Stimulated activated CD8-positive, alpha-beta memory T cell treated with anti-CD3 and anti-CD28 coated beads, Interleukin-15, amount 100 ng/mL, for 4 hours (primary cell): ENCODE measurements around the gene DNAH10.
"Not testable (repeated sequence)": the region's sequence is repeated elsewhere in the genome, so short reads cannot be mapped to it uniquely, and the experiment has no call there.

Source experiments
- DNase-seq, 2 donors: peaks; one replicate each; pipeline ENCODE4 v3.0.0-alpha.2; 2020; ENCODE audit warnings: low read depth in 2 of 2

DNAH10 gene

DNA sequence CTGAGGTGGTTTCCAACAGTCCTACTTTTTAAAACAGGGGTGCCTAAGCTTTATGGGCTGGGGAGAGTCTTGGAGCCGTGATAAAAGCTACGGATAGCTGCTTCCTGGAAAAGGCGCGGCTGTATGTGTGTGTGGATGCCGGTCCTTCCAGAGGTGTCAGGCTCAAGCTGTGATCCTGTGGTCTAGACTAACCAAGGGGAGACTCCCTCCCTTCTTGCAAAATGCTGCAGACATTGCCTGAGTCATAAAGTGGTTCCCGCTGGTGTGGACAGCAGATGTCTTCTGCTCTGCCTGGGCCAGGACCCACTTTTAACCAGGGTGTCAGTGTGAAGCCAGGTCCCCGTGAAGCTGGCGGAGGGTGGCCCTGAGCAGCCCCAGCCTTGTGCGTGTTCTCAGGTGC is 172.7 kb downstream of the DNAH10 start:
- DNase-seq, result no peak

- no peak for DNase-seq
Observed at GRCh38 chr12:123935956-123936355, 173.9 kb downstream of the DNAH10 start.

DNA sequence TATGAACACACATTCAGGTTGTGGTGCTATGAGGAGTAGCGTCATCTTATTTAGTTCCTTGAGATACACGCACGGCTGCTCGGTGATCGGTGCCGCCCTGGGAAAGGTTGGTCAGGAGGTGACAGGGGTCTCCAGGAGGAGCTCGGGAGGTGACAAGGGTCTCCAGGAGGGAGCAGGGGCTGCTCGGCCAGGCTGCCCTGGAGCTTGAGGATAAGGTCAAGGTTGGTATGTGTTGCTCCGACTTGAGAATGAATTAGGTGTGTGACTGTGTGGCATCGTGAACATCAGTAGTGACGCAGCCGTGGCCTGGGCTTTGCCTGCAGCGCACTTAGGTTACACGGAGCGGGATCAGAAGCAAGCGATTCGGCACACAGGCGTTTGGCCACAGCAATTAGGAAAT is 174.4 kb downstream of the DNAH10 start:
- no peak for DNase-seq

- no peak for DNase-seq
Observed at GRCh38 chr12:123936956-123937706, 175.0 kb downstream of the DNAH10 start.

DNA sequence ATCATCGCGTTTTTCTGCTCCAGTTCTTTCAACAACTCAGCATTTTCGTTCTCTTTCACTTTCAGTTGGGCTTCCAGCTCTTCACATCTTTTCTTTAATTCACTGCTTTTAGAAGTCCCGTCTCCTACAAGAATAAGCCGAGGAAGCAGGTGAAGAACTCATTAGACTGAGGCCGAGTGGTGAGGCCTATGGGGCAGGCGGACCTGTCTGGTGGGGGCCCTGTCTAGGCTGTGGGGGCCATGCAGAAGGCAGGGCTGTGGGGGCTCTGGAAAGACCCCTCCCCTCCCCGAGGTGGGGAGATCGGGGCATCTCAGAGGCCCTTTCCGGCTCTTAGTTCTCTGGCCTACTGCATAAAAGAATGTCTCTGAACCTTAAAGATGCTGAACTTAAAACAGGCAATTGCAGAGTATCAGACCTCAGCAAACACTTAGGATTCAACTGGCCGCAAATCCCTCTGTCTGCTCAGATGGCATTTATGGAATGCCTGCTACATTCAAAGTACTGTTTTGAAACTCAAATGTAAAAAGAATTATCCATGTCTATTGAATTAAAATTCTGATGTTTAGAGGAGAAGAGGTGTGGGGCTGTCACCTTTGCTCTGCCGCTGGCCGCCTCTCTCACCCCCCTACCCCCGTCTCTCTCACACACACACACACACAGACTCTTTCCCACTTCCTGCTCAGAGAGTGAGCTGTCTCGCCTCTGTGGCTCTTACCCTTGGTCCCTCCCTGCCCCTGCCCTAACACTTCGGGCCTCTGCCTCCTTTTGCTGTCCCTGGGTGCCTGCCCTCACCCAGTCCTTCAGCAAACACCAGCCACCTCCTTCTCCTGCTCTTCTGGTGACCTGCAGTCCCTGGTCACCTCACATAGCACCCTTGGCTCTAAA is 175.8 kb downstream of the DNAH10 start:
- peak in 1 of 2 donors; percentile 30 for DNase-seq

- no peak for DNase-seq
Observed at GRCh38 chr12:123938679-123939480, 176.8 kb downstream of the DNAH10 start.

DNA sequence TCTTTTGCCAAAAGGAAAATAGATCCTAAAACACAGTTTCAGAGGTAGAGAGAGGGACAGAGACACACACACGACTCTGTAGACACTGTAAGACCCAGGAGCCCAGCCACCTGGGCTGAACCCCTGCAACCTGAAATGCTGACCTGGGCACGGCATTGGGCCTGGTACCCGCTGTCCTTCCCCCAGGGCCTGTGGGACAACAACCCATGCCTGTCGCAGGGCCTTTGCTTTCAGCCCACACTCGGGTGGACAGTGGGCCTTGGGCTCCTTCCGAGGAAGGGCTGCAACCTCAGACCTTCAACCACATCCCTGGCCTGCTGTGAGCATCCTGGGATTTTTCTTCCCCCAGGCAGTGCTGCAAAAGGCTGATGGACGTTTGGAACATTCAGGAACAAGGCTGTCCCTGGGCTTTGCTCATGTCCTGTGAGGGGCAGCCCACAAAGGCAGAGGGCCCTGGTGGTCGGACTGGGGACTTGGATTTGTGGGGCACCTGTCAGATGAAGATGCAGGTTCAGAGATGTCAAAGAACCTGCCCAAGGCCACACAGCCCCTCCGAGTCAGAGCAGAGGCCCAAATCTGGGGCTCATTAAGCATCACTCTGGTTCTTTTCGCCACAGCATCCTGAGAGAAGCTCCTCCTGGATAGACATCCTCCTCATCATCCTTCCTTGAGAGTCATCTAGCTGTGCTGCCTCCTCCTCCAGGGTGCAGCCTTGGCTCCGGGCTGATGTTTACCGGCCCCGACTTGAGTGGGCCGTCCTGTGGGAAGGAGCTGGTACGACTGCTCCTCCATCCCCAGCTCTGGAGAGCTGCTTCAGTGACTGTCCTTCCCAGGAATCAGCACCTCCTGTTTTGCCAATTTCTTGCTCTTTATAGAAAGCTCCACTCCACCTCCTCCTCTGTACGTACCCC is 177.9 kb downstream of the DNAH10 start:
- DNase-seq, result no peak

DNA sequence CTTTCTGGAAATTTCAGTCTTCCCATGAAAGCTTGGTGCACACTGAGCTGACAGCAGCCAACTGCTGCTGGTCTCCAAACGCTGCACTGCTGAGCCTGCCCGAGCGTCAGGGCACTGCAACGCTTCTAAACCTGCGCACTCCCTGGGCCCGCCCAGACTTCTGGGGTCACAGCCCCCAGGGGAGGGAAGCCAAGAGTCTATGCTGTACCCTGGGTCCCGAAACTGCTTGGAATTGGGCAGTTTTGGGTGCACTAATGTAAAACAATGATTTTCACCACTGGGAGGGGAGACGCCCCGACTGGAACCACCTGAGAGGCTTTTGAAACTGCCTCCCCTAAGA is 178.5 kb downstream of the DNAH10 start:
- no peak for DNase-seq

- DNase-seq, result no peak
Observed at GRCh38 chr12:123941000-123941399, 178.9 kb downstream of the DNAH10 start.

DNA sequence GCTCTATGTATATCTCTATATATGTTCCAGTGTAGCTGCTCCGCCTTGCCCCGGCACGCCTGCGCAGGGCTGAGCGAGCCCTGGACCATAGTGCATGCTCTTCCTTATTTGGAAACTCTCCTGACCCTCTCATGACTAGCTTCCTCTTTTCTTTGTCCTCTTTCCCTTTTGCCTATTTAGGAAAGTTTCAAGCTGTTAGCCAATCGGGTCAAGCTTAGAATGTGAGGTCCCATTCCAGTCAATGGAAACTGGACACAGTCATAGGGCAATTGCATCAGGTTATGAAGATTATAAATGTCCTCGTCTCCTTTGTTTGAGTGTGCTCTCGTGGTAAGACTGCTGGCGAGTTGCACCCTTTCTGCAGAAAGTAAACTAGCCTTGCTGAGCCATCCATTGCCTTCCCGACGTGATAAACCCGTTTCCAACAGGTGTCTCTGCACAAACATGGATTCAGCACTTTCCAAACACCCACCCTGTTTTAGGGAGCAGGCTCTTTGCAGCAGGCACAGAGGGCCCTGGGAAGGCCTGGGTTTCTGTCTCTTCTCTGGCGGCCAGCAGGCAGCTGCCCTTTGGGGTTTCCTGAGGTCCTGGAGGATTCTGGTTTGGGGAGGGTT is 179.6 kb downstream of the DNAH10 start:
- no peak for DNase-seq

GRCh38 chr12:123942238-123942653 is 180.1 kb downstream of the DNAH10 start:
- DNase-seq, result no peak

- DNase-seq, result no peak
Observed at GRCh38 chr12:123942911-123943648, 181.0 kb downstream of the DNAH10 start.

DNA sequence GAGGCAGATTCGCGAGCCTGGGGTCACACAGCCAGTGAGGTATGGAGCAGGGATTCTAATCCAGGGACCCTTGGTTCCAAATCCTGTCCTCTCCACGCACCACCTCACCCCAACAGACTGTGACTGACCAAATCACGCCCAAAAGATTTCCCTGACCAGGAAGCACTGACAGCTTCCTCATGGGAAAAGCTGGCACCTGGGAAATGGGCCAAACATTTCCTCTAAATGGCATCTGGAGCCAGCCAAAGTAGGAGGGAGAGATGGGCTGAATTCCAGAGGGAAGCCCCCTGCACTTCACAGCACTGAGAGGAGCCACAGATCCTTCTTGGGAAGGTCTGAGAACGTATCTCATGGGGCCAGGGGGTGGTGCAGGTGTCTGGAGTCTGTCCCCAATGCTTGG is 181.7 kb downstream of the DNAH10 start:
- no peak for DNase-seq

DNA sequence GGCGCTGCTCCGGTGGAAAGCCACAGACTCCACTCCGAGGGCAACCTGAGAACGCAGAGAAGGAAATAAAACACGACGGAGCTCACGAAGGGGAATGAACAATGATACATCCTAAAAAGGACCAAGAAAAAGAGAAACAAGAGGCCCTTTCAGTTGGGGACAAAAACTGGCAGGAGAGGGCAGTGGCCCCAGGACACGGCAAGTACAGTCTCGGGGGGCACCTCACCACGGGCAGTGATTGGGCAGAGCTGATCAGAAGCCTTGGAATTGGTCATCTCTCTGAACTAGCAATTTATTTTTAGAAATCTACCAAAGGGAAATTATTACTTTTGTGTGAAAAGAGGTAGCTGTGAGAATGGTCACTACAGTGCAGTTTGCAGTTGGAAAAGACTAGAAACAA is 182.6 kb downstream of the DNAH10 start:
- DNase-seq, result no peak

- DNase-seq, result no peak
Observed at GRCh38 chr12:123945287-123946151, 183.4 kb downstream of the DNAH10 start.

DNA sequence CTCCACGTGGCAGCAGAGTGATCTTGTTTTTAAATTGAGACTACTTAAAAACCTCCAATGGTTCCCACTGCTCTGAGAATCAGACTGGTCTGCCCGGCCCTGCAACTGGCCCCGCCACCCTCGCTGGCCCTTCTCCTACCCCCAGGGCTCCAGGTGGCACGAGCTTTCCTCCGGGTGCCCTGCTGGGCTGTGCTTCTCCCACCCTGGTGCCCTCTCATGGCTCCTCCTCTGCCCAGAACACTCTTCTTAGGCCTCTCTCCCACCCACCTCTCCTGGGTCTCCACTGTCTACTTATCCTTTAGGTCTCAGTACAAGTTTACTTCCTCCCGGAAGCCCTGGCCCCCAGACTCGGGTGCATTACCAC is 184.0 kb downstream of the DNAH10 start:
- no peak for DNase-seq

- DNase-seq, result not testable (repeated sequence)
Observed at GRCh38 chr12:123946516-123947505, 184.7 kb downstream of the DNAH10 start.

DNA sequence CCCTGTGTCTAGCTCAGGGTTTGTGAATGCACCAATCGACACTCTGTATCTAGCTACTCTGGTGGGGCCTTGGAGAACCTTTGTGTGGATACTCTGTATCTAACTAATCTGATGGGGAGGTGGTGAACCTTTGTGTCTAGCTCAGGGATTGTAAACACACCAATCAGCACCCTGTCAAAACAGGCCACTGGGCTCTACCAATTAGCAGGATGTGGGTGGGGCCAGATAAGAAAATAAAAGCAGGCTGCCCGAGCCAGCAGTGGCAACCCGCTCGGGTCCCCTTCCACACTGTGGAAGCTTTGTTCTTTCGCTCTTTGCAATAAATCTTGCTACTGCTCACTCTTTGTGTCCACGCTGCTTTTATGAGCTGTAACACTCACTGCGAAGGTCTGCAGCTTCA is 185.4 kb downstream of the DNAH10 start:
- DNase-seq, result not testable (repeated sequence)
